Esophagus squamous epithelium (tissue), 5 donors: ENCODE measurements around the gene LRRC52. TPM values are rescaled to one million over a fixed set of nuclear protein-coding genes. Genes with fewer than 3 reads are reported as not detected.

Source experiments
- DNase-seq: peaks from one replicate; lab custom pipeline; 2025; lab: John Stamatoyannopoulos, UW
- H3K27ac ChIP-seq, 4 donors: fragments of 200-600 bp; sonication (generic); one replicate each; pipeline ENCODE4 v1.5.1; 2016 to 2019; ENCODE audit warnings: mild to moderate bottlenecking in 1 of 4
- H3K27me3 ChIP-seq, 4 donors: fragments of 200-600 bp; sonication (generic); 1 replicate in 3 of 4; 2 replicates in 1 of 4; pipeline versions ENCODE4 v1.5.1 to v1.6.0; 2017 to 2021; ENCODE audit warnings: antibody characterized with exemption in 1 of 4
- H3K36me3 ChIP-seq, 3 donors: fragments of 200-600 bp; sonication (generic); one replicate each; pipeline ENCODE4 v1.5.1; 2016 to 2019
- H3K4me1 ChIP-seq, 3 donors: fragments of 200-600 bp; sonication (generic); one replicate each; pipeline ENCODE4 v1.5.1; 2017 to 2019
- H3K4me3 ChIP-seq, 4 donors: fragments of 200-600 bp; sonication (generic); 1 replicate in 3 of 4; 2 replicates in 1 of 4; pipeline ENCODE4 v1.5.1; 2016 to 2019; ENCODE audit warnings: mild to moderate bottlenecking in 2 of 4, moderate library complexity in 1 of 4
- H3K9me3 ChIP-seq, 3 donors: fragments of 200-600 bp; sonication (generic); one replicate each; pipeline ENCODE4 v1.5.1; 2016 to 2019
- CTCF ChIP-seq, 6 experiments: fragments of 450-650 bp in 4 of 6; fragments of 200-600 bp in 2 of 6; sonication (generic) in 2 of 6; IDR thresholded peaks; one replicate each; pipeline ENCODE4 v1.5.1; 2016 to 2019; ENCODE audit warnings: antibody characterized with exemption in 6 of 6, mild to moderate bottlenecking in 4 of 6, moderate library complexity in 4 of 6
- POLR2A ChIP-seq, 4 donors: fragments of 450-650 bp; IDR thresholded peaks; one replicate each; pipeline ENCODE4 v1.6.1; 2017; ENCODE audit warnings: antibody characterized with exemption in 4 of 4, mild to moderate bottlenecking in 4 of 4, moderate library complexity in 3 of 4
- WGBS, 2 donors: methylation state at CpG; one replicate each; pipeline ENCODE4 v1.1.5; 2018; 5-methylcytosine and 5-hydroxymethylcytosine counted together
- intact Hi-C: fragments of 100-400 bp; cut with DNase I; formaldehyde crosslinking; loops from one replicate; pipeline ENCODE4 v1.15.0; 2022
- total RNA-seq, 4 donors: library from RNA; depleted of rRNA; stranded (reverse); fragments of >200 nt; gene quantifications; one replicate each; pipeline ENCODE4 v1.1.0, GENCODE V29; 2016
- donor health status: DM: yes; HTN: yes; CAD: no.

The LRRC52 gene
- total RNA-seq, 4 donors from 2014 or later: not detected

GRCh38 chr1:165595246-165595938 is 51.6 kb downstream of the LRRC52 start:
- DNase-seq: no peak
- no peak for TF ChIP-seq CTCF (IDR thresholded peaks at IDR 0.05)
- TF ChIP-seq POLR2A (IDR thresholded peaks at IDR 0.05): no peak
- H3K27me3 ChIP-seq: peaks cover 0 to 36% (median 0%) of the 10 kb centered on the region in 4 donors
- no peaks in the 10 kb centered on the region for H3K9me3 ChIP-seq
- 50 to 55% methylated on average over 1 of the region's 1 CpG for WGBS, 2 donors
- peaks cover 5 to 27% (median 8%) of the 10 kb centered on the region in 3 donors for H3K4me1 ChIP-seq
- intact Hi-C loops: no loop called here
- H3K27ac ChIP-seq: no peak overlapping the region
- no peaks in the 10 kb centered on the region for H3K36me3 ChIP-seq
- H3K4me3 ChIP-seq: no peak overlapping the region

DNA sequence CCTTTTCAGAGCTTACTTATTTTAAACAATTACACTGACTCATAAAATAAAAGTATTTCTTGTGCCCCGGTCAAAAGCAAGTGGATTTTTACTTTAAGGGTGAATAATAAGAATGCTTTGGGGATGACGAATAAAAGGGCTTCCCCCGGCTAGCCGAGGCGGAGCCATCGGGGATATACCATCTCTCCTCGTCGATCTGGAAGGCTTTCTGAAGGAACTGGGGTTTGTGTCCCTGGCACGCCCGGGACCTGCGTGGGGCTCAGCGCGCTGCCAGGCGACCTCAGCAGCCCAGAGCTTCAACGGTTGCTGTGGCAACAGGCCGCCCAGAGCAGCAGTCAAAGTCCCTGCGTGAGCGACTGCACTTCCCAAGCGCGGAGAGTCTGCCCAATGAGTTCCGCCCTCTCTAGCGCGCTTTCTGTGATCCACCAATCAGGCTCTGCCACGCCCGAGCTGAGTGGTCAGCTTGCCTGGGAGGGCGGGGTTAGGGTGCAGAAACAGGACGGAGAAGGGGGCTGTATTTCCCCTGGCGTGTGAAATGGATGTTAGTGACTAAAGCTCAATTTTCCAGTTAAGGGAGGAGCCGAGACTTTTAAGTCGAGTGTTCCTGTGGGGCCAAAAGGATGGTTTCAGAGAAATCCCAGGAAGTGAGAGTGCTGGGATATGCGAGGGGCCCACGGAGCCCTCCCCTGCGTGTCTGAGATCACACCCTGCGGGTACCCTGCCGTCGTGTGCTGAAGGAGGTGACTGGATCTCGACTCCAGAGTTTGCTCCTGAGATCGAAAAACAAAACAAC is 54.3 kb downstream of the LRRC52 start:
- 0 to 1% methylated on average over 8 to 27 of the region's 38 CpGs for WGBS, 2 donors
- Histone ChIP-seq H3K27ac (peak overlapping the region; percentile 69 to 82 (median 76)), H3K4me3 (peak overlapping the region; percentile 49 to 79 (median 52)), H3K36me3 (no peaks in the 10 kb centered on the region), H3K9me3 (no peaks in the 10 kb centered on the region), H3K4me1 (peaks cover 5 to 27% (median 9%) of the 10 kb centered on the region in 3 donors), H3K27me3 (peaks cover 0 to 24% (median 0%) of the 10 kb centered on the region in 4 donors)
- peak; percentile 81 for DNase-seq
- TF ChIP-seq CTCF (IDR thresholded peaks at IDR 0.05): no peak
- no peak for TF ChIP-seq POLR2A (IDR thresholded peaks at IDR 0.05)
- intact Hi-C loops: no loop called here

DNA sequence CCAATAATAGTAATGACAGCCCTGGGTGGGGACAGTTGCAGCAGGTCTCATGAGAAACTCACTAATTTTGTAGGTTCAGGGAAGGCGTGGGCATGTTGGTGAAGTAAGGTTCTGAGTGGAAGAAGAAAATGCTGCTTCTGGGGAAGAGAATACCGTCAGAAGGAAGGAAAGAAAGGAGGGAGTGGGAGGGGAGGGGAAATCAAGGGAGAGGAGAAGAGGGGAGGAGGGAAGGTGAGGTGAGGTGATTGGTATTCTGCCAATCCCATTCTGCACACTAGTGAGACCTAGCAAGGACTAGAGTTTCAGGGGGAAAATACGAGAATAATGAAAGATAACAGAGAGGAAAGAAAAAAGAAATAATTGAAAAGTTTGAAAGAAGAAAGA is 54.9 kb downstream of the LRRC52 start:
- H3K27ac ChIP-seq: peak overlapping the region; percentile 69 to 82 (median 76)
- no peak for DNase-seq
- peaks cover 5 to 22% (median 8%) of the 10 kb centered on the region in 3 donors for H3K4me1 ChIP-seq
- peak overlapping the region; percentile 49 to 79 (median 52) for H3K4me3 ChIP-seq
- no peaks in the 10 kb centered on the region for H3K9me3 ChIP-seq
- no peaks in the 10 kb centered on the region for H3K36me3 ChIP-seq
- 19 to 24% methylated on average over 3 of the region's 3 CpGs for WGBS, 2 donors
- peaks cover 0 to 19% (median 0%) of the 10 kb centered on the region in 4 donors for H3K27me3 ChIP-seq
- TF ChIP-seq POLR2A (IDR thresholded peaks at IDR 0.05) (no peak), CTCF (IDR thresholded peaks at IDR 0.05) (no peak)
- intact Hi-C loops: no loop called here

DNA sequence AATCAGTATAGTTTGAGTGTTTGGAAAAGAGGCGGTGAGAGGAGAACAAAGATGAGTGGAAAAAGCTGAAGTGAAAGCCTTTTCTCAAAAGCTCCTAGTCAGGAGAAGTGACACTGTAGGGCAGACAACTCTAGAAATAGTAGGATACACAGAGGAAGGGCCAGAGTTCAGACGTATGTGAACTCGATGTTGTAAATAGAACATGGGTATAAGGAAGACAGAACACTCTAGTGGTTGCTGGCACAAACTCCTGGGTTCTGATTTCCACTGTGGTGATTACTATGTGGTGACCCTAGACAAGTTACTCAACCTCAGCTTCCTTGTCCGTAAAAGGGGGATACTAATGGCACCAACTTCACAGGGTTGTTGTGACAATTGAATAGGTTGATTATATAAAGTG is 57.0 kb downstream of the LRRC52 start:
- Histone ChIP-seq H3K9me3 (no peaks in the 10 kb centered on the region), H3K36me3 (no peaks in the 10 kb centered on the region), H3K27ac (no peak overlapping the region), H3K4me3 (no peak overlapping the region), H3K27me3 (peaks cover 0 to 3% (median 0%) of the 10 kb centered on the region in 4 donors), H3K4me1 (peaks cover 5 to 18% (median 8%) of the 10 kb centered on the region in 3 donors)
- intact Hi-C loops: loop anchor here (5.0 to 10.0 kb wide), 2 partner anchors 114 to 312 kb away; no protein-coding TSS in a partner anchor
- no peak for TF ChIP-seq POLR2A (IDR thresholded peaks at IDR 0.05)
- no peak for TF ChIP-seq CTCF (IDR thresholded peaks at IDR 0.05)
- no peak for DNase-seq
- 46 to 66% methylated on average over 4 of the region's 4 CpGs for WGBS, 2 donors

GRCh38 chr1:165603810-165604209 is 60.0 kb downstream of the LRRC52 start:
- H3K27me3 ChIP-seq: no peaks in the 10 kb centered on the region
- 44 to 49% methylated on average over 2 of the region's 2 CpGs for WGBS, 2 donors
- H3K4me1 ChIP-seq: peaks cover 0 to 6% (median 3%) of the 10 kb centered on the region in 3 donors
- H3K4me3 ChIP-seq: no peak overlapping the region
- DNase-seq: no peak
- intact Hi-C loops: loop anchor here (5.0 to 10.0 kb wide), 2 partner anchors 111 to 308 kb away; no protein-coding TSS in a partner anchor
- no peaks in the 10 kb centered on the region for H3K9me3 ChIP-seq
- H3K36me3 ChIP-seq: no peaks in the 10 kb centered on the region
- no peak for TF ChIP-seq POLR2A (IDR thresholded peaks at IDR 0.05)
- no peak for TF ChIP-seq CTCF (IDR thresholded peaks at IDR 0.05)
- no peak overlapping the region for H3K27ac ChIP-seq
